ENCODE results near the gene DCP1B. TPM values are rescaled to one million over a fixed set of nuclear protein-coding genes. Genes with fewer than 3 reads are reported as not detected.

The DCP1B gene
- total and polyA plus RNA-seq, 2 of the 4 experiments (the other 2 are of a cell fraction): 13.3 to 19.7 TPM

DNA sequence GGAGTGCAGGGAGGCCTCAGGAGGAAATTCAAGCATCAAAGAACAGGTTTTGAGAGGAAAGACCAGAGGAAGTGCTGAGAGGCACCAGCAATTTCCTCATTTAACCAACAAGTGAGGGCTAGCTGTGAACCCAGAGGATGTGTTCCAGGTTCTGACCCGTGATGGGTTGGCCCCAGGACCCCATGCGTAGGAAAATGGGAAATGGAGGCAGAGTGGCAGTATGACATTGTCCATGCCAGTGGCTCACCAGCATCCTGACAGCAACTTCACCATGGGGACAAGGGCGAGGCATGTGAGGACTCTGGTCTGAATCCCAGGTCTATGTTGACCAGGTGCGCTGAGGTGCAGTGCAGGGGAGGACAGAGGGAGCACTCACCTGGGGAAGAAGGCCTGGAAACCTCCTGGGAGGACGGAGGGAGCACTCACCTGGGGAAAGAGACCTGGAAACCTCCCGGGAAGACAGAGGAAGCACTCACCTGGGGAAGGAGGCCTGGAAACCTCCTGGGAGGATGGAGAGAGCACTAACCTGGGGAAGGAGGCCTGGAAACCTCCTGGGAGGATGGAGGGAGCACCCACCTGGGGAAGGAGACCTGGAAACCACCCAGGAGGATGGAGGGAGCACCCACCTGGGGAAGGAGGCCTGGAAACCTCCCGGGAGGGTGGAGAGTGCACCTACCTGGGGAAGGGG lies 79.1 kb downstream of the DCP1B start:
- Histone ChIP-seq H3K79me1 (ENCODE audit: low read depth in 1 of 2, low read length in 2 of 2) (no peaks in the 10 kb centered on the region), H3K27me3 (ENCODE audit: control insufficient read depth, insufficient read depth, low read length) (peaks cover 73% of the 10 kb centered on the region), H3K4ac (ENCODE audit: low read depth, low read length) (no peak overlapping the region), H2BK20ac (ENCODE audit: low read depth, low read length) (no peak overlapping the region), H3K4me3 (ENCODE audit: insufficient read depth, low read depth, low read length) (no peak overlapping the region), H3K9me1 (ENCODE audit: insufficient read depth, low read length) (no peaks in the 10 kb centered on the region), H3K18ac (ENCODE audit: low read depth, low read length) (no peak overlapping the region), H3K23ac (ENCODE audit: low read depth, low read length) (no peak overlapping the region), H3K4me1 (ENCODE audit: control insufficient read depth, insufficient read depth, low read length) (no peaks in the 10 kb centered on the region), H2AK9ac (replicated peaks; ENCODE audit: low read depth, low read length, poor library complexity) (no peak overlapping the region), H2BK15ac (ENCODE audit: low read depth, low read length) (no peak overlapping the region), H4K5ac (ENCODE audit: low read depth, low read length) (no peak overlapping the region), H3K14ac (replicated peaks; ENCODE audit: low read depth, low read length) (no peak overlapping the region), H2BK5ac (ENCODE audit: low read depth, low read length, poor library complexity, severe bottlenecking) (no peak overlapping the region), H3K36me3 (ENCODE audit: control insufficient read depth, insufficient read depth, low read length) (no peaks in the 10 kb centered on the region), H2BK120ac (ENCODE audit: low read depth, low read length) (no peak overlapping the region), H2AFZ (replicated peaks; ENCODE audit: low read length, poor library complexity) (no peak overlapping the region), H3K9me3 (ENCODE audit: control insufficient read depth, insufficient read depth, low read length) (no peaks in the 10 kb centered on the region; the same call in 1 of the 2 replicates), H4K20me1 (ENCODE audit: insufficient read depth, low read length) (no peaks in the 10 kb centered on the region), H3K27ac (ENCODE audit: insufficient read depth, low read length) (no peak overlapping the region), H4K91ac (ENCODE audit: insufficient read depth, low read depth, low read length) (no peak overlapping the region), H2AK5ac (ENCODE audit: low read depth, low read length) (no peak overlapping the region), H3K56ac (ENCODE audit: extremely low read depth, insufficient read depth, low read length) (no peak overlapping the region), H3K4me2 (ENCODE audit: low read depth, low read length) (no peak overlapping the region), H3K9ac (ENCODE audit: low read depth, low read length) (no peak overlapping the region), H4K8ac (ENCODE audit: low read depth in 2 of 2, low read length in 2 of 2) (no peak overlapping the region)
- ChIA-PET CTCF (no interaction called here), POLR2A (ENCODE audit: unreplicated experiment) (no interaction called here)
- dilution Hi-C loops (cut with HindIII; ENCODE audit: low sequenced_read_pairs, unreplicated experiment): no loop called here
- TF ChIP-seq, protein P1, sequence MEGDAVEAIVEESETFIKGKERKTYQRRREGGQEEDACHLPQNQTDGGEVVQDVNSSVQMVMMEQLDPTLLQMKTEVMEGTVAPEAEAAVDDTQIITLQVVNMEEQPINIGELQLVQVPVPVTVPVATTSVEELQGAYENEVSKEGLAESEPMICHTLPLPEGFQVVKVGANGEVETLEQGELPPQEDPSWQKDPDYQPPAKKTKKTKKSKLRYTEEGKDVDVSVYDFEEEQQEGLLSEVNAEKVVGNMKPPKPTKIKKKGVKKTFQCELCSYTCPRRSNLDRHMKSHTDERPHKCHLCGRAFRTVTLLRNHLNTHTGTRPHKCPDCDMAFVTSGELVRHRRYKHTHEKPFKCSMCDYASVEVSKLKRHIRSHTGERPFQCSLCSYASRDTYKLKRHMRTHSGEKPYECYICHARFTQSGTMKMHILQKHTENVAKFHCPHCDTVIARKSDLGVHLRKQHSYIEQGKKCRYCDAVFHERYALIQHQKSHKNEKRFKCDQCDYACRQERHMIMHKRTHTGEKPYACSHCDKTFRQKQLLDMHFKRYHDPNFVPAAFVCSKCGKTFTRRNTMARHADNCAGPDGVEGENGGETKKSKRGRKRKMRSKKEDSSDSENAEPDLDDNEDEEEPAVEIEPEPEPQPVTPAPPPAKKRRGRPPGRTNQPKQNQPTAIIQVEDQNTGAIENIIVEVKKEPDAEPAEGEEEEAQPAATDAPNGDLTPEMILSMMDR (conservative IDR thresholded peaks at IDR 0.05; ENCODE audit: low read depth, low read length): no peak
- TF ChIP-seq RAD21 (IDR thresholded peaks at IDR 0.05; ENCODE audit: low read length): no peak
- TF ChIP-seq MXI1 (IDR thresholded peaks at IDR 0.05; ENCODE audit: borderline replicate concordance, low read depth, low read length): no peak
- no peak for TF ChIP-seq MAZ (IDR thresholded peaks at IDR 0.05; ENCODE audit: borderline replicate concordance, low read depth, low read length)
- TF ChIP-seq CEBPB (IDR thresholded peaks at IDR 0.05; ENCODE audit: low read depth, low read length): no peak
- no peak for TF ChIP-seq RCOR1 (IDR thresholded peaks at IDR 0.05; ENCODE audit: insufficient replicate concordance, low read length)
- TF ChIP-seq, protein P2, sequence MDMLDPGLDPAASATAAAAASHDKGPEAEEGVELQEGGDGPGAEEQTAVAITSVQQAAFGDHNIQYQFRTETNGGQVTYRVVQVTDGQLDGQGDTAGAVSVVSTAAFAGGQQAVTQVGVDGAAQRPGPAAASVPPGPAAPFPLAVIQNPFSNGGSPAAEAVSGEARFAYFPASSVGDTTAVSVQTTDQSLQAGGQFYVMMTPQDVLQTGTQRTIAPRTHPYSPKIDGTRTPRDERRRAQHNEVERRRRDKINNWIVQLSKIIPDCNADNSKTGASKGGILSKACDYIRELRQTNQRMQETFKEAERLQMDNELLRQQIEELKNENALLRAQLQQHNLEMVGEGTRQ (IDR thresholded peaks at IDR 0.05; ENCODE audit: low read depth, low read length): no peak
- no peak for TF ChIP-seq SMC3 (IDR thresholded peaks at IDR 0.05; ENCODE audit: low read depth, low read length)
- no peak for TF ChIP-seq POLR2A (IDR thresholded peaks at IDR 0.05; ENCODE audit: low read depth, low read length)
- TF ChIP-seq NFE2L2 (IDR thresholded peaks at IDR 0.05; ENCODE audit: low read depth, low read length): no peak
- DNase-seq: no peak
- WGBS, 2 experiments (ENCODE audit: extremely low coverage in 2 of 2, insufficient read length in 1 of 2): 64% methylated on average over 2 of the region's 7 CpGs; no CpG with 5 or more reads in 1 of the 2 experiments
- in situ Hi-C loops (cut with MboI; ENCODE audit: low sequenced_read_pairs): no loop called here
- intact Hi-C loops (cut with micrococcal nuclease): no loop called here
- ATAC-seq (ENCODE audit: low read depth): no peak
- BruUV-seq (replicated peaks): no TSS peak
